Hepatocyte (in vitro differentiated cells): Measurements from ENCODE around the gene GBX1. TPM values are rescaled to one million over a fixed set of nuclear protein-coding genes. Genes with fewer than 3 reads are reported as not detected.

ENCODE experiments used
- DNase-seq: peaks from one replicate; pipeline ENCODE4 v3.0.0-alpha.2; 2016; ENCODE audit warnings: low spot score
- H2AFZ ChIP-seq: fragments of 200-600 bp; sonication (generic); 2 replicates; pipeline ENCODE4 v1.6.0; 2016; ENCODE audit warnings: antibody characterized with exemption, mild to moderate bottlenecking
- H3K27ac ChIP-seq: fragments of 200-600 bp; sonication (generic); 2 replicates; pipeline ENCODE4 v1.5.1; 2016; ENCODE audit warnings: mild to moderate bottlenecking
- H3K27me3 ChIP-seq: fragments of 200-600 bp; sonication (generic); 2 replicates; pipeline ENCODE4 v1.6.1; 2016
- H3K36me3 ChIP-seq: fragments of 200-600 bp; sonication (generic); replicated peaks from 2 replicates; pipeline ENCODE4 v1.5.1; 2016; ENCODE audit warnings: low read depth; ENCODE audit not compliant: insufficient read depth
- H3K4me1 ChIP-seq: fragments of 200-600 bp; sonication (generic); 2 replicates; pipeline ENCODE4 v1.5.1; 2016; ENCODE audit warnings: mild to moderate bottlenecking, moderate library complexity; ENCODE audit not compliant: insufficient read depth
- H3K4me2 ChIP-seq: fragments of 200-600 bp; sonication (generic); 2 replicates; pipeline ENCODE4 v1.6.0; 2016
- H3K4me3 ChIP-seq: fragments of 200-600 bp; sonication (generic); 2 replicates; pipeline ENCODE4 v1.5.1; 2016; ENCODE audit warnings: mild to moderate bottlenecking
- H3K79me2 ChIP-seq: fragments of 200-600 bp; sonication (generic); 2 replicates; pipeline ENCODE4 v1.6.0; 2017; ENCODE audit warnings: mild to moderate bottlenecking
- H3K9me2 ChIP-seq: fragments of 200-600 bp; sonication (generic); replicated peaks from 2 replicates; pipeline ENCODE4 v1.6.0; 2017; ENCODE audit warnings: mild to moderate bottlenecking; ENCODE audit not compliant: insufficient read depth
- H3K9me3 ChIP-seq: fragments of 200-600 bp; sonication (generic); 2 replicates; pipeline ENCODE4 v1.5.1; 2016; ENCODE audit warnings: low read depth, mild to moderate bottlenecking
- H4K20me1 ChIP-seq: fragments of 200-600 bp; sonication (generic); 2 replicates; pipeline ENCODE4 v1.6.0; 2016; ENCODE audit warnings: mild to moderate bottlenecking; ENCODE audit not compliant: insufficient read depth, poor library complexity, severe bottlenecking
- CTCF ChIP-seq: fragments of 200-600 bp; sonication (generic); IDR thresholded peaks from 2 replicates; pipeline ENCODE4 v1.5.1; 2016; ENCODE audit warnings: antibody characterized with exemption, mild to moderate bottlenecking; ENCODE audit not compliant: poor library complexity
- EZH2 ChIP-seq: fragments of 200-600 bp; sonication (generic); IDR thresholded peaks from 2 replicates; pipeline ENCODE4 v1.6.1; 2016; ENCODE audit warnings: antibody characterized with exemption, mild to moderate bottlenecking, borderline replicate concordance
- EZH2phosphoT487 ChIP-seq: fragments of 200-600 bp; sonication (generic); IDR thresholded peaks from one replicate; pipeline ENCODE4 v1.6.1; 2018; ENCODE audit warnings: antibody characterized with exemption, mild to moderate bottlenecking, low read depth, moderate library complexity; ENCODE audit not compliant: unreplicated experiment, severe bottlenecking
- WGBS: methylation state at CpG from one replicate; pipeline ENCODE4 v1.1.6; 2016; ENCODE audit warnings: low lambda C conversion rate; ENCODE audit errors: missing lambda C conversion rate; 5-methylcytosine and 5-hydroxymethylcytosine counted together
- polyA plus RNA-seq: library from polyadenylated mRNA; unstranded; fragments of >200 nt; fragmentation: Nextera tagmentation; extraction: Ambion mirVana; gene quantifications from 2 replicates; pipeline ENCODE4 v1.2.1, GENCODE V29; 2016
- total RNA-seq: library from RNA; depleted of rRNA; stranded (reverse); fragments of >200 nt; gene quantifications from 2 replicates; pipeline ENCODE4 v1.2.3, GENCODE V29; 2014

GBX1 gene
- total and polyA plus RNA-seq, 2 experiments from 2014 or later: not detected

GRCh38 chr7:151201751-151202150 is 34.3 kb upstream of the GBX1 start:
- no peak overlapping the region for H3K4me2 ChIP-seq
- H3K4me1 ChIP-seq: no peaks in the 10 kb centered on the region
- no peaks in the 10 kb centered on the region for H4K20me1 ChIP-seq
- no peaks in the 10 kb centered on the region for H3K27me3 ChIP-seq
- TF ChIP-seq CTCF (no peak), EZH2phosphoT487 (no peak), EZH2 (no peak)
- no peak overlapping the region for H3K27ac ChIP-seq
- no peaks in the 10 kb centered on the region for H3K9me3 ChIP-seq
- H3K9me2 ChIP-seq: no peaks in the 10 kb centered on the region
- H2AFZ ChIP-seq: no peak overlapping the region
- DNase-seq: no peak
- no peaks in the 10 kb centered on the region for H3K36me3 ChIP-seq
- H3K79me2 ChIP-seq: no peaks in the 10 kb centered on the region
- H3K4me3 ChIP-seq: no peak overlapping the region
- WGBS: 89% methylated on average over 4 of the region's 4 CpGs

GRCh38 chr7:151201344-151201743 is 33.9 kb upstream of the GBX1 start:
- Histone ChIP-seq H3K4me1 (no peaks in the 10 kb centered on the region), H3K79me2 (no peaks in the 10 kb centered on the region), H3K4me2 (no peak overlapping the region), H3K9me3 (no peaks in the 10 kb centered on the region), H2AFZ (no peak overlapping the region), H4K20me1 (no peaks in the 10 kb centered on the region), H3K36me3 (no peaks in the 10 kb centered on the region), H3K9me2 (no peaks in the 10 kb centered on the region), H3K4me3 (no peak overlapping the region), H3K27ac (no peak overlapping the region), H3K27me3 (no peaks in the 10 kb centered on the region)
- WGBS: 80% methylated on average over 3 of the region's 3 CpGs
- TF ChIP-seq EZH2 (no peak), EZH2phosphoT487 (no peak), CTCF (no peak)
- no peak for DNase-seq

- H4K20me1 ChIP-seq: no peaks in the 10 kb centered on the region
- no peak for DNase-seq
- 83% methylated on average over 25 of the region's 30 CpGs for WGBS
- H3K9me2 ChIP-seq: no peaks in the 10 kb centered on the region
- no peak overlapping the region for H3K4me3 ChIP-seq
- TF ChIP-seq CTCF (no peak), EZH2 (no peak), EZH2phosphoT487 (no peak)
- no peak overlapping the region for H3K27ac ChIP-seq
- no peaks in the 10 kb centered on the region for H3K9me3 ChIP-seq
- no peaks in the 10 kb centered on the region for H3K79me2 ChIP-seq
- no peaks in the 10 kb centered on the region for H3K36me3 ChIP-seq
- no peak overlapping the region for H2AFZ ChIP-seq
- no peak overlapping the region for H3K4me2 ChIP-seq
- peaks cover 13% of the 10 kb centered on the region for H3K27me3 ChIP-seq
- no peaks in the 10 kb centered on the region for H3K4me1 ChIP-seq
Measured at GRCh38 chr7:151198945-151199848, 31.7 kb upstream of the GBX1 start.

- H3K36me3 ChIP-seq: no peaks in the 10 kb centered on the region
Measured at GRCh38 chr7:151197932-151198331, 30.4 kb upstream of the GBX1 start.

More at GRCh38 chr7:151197932-151198331, 30.4 kb upstream of the GBX1 start:
- Histone ChIP-seq H4K20me1 (no peaks in the 10 kb centered on the region), H3K4me1 (no peaks in the 10 kb centered on the region), H3K27ac (no peak overlapping the region), H3K9me2 (no peaks in the 10 kb centered on the region), H3K27me3 (peaks cover 15% of the 10 kb centered on the region), H3K79me2 (no peaks in the 10 kb centered on the region), H3K4me3 (no peak overlapping the region), H3K4me2 (no peak overlapping the region), H2AFZ (no peak overlapping the region), H3K9me3 (no peaks in the 10 kb centered on the region)
- DNase-seq: no peak
- TF ChIP-seq EZH2phosphoT487 (no peak), CTCF (no peak), EZH2 (no peak)
